ENCODE results near the gene LGALS1.
"Not testable (repeated sequence)": the region's sequence is repeated elsewhere in the genome, so short reads cannot be mapped to it uniquely, and the experiment has no call there.

The LGALS1 gene

DNA sequence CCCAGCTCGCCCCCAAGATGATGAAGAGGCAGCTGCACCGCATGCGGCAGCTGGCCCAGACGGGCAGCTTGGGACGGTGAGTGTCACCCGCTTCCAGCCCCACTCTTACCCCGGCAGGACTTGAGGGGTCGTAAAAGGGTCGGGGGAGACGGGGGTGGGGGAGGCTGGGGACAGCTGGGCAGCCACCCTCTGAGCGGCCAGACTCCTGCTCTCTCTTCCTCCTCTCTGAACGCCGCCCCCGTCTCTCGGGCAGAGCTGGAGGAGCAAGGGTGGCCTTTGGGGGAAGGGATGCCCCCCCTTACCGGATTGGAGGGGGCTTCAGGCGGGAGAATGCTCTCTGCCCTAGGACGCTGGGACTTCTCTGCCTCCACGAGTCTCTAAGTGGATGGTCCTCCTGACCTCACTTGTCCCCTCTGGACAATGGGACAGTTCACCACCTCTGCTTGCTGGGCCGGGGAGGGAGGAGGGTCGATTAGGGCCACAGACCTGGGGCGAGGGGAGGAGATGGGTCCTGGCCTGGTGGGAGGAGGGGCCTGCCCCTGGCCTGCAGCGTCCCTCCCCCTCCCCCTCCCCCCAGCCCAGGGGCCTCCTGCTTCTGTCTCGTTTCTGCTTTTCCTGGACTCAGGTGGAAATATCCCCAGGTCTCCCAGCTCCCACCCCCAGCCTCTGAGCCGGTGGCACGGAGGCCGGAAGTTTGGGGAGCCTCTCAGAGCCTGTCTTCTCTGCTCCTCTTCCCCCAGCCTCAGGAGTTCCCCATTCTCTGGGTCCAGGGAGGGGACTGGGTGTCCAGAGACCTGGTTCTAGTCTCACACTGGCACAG, 35.5 kb upstream of the LGALS1 start:
- DNase-seq = peak; percentile 44

DNA sequence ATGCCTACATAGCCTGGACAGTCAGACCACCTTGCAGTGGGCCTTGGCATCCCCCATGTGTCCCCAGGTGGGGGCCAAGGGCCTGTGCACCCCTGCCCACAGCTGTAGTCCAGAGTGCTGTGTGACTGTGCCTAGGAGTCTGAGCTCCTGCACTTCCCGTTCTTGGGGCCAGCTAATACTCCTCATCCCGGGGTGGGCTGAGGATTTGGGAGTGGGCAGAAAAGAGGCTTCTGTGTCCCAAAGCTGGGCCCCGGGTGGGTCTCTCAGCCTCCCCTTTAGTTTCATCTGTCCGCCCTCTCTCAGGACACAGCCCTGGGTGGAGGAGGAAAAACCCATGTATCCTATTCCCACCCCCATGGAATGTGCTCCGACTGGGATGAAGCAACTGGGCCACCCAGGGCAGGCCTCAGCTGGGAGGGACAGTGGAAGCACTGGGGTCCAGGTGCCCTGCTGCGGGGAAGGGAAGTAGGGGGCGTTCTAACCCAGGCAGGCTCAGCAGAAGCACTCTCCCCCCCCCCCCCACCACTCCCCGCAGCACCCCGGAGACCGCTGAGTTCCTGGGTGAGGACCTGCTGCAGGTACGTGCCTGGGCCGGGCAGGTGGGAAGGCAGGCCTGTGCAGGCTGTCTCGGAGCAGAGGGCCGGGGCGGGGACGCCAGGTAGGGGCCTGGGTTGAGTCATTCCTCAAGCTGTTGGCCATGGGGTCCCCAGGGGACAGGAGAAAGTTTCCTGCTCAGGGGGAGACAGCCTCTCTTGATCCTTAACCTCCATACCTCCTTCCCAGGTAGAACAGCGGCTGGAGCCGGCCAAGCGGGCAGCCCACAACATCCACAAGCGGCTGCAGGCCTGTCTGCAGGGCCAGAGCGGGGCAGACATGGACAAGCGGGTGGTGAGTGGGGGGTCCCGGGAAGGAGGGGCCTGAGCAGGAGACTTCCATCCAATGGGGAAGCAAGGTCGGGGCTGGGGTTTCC, 34.6 kb upstream of the LGALS1 start:
- no peak for DNase-seq

GRCh38 chr22:37641561-37641949, 33.9 kb upstream of the LGALS1 start:
- no peak for DNase-seq

DNA sequence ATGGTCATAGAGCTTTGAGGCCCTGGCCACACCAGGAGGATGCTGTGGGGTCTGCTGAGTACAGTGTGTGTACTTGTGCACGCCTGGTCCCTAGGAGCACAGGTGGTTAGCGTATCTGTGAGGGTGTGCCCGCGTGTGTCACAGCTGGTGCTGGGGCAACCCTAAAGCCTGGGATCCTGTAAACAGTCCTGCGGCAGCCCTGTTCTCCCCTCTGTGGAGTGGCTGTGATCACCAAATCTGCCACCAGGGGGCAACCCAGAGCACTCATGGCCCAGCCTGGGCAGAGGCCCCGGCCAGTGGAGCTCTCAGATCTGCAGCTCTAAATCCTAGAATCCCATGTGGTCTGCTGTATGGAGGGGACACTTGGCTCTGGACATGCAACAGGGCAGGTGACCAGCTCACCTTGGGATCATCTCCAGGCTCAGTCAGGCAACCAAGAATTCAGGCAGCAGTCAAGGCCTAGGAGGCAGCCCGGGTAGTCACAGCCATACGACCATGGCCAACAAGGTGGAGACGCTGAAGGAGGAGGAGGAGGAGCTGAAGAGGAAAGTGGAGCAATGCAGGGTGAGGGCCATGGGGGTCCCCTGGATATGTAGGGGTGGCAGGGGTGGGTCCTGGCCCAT, 32.1 kb upstream of the LGALS1 start:
- DNase-seq = peak; percentile 69

- no peak for DNase-seq
These were observed 28.1 kb upstream of the LGALS1 start for GRCh38 chr22:37647317-37647716.

- no peak for DNase-seq
These were observed 27.5 kb upstream of the LGALS1 start for GRCh38 chr22:37647928-37648327.

DNA sequence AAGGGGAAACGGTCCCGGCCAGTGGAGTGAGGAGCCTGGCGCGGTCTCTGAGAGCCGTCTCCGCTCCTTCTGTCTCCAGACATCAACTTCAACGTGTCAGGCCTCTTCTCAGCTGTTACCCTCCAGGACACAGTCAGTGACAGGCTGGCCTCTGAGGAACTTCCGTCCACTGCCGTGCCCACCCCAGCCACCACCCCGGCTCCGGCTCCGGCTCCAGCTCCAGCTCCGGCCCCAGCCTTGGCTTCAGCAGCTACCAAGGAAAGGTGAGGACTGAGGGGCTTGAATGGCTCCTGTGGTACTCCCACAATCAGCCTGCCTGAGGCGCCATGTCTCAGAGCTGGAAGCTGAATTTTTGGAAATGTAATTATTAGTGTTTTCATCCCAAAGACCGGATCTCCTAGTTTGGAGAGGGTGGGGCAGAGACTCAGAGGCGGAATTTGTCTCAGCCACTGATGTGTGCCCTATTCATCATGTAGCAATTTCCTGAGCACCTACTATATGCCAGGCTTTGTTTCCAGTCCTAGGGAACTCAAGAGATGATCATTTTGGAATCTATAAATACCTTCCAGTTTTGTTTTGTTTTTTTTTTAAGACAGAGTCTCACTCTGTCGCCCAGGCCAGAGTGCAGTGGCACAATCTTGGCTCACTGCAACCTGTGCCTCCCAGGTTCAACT, 24.8 kb upstream of the LGALS1 start:
- DNase-seq = no peak

- no peak for DNase-seq
These were observed 20.7 kb upstream of the LGALS1 start for GRCh38 chr22:37654563-37655251.

- DNase-seq = no peak
These were observed 20.2 kb upstream of the LGALS1 start for GRCh38 chr22:37655252-37655563.

DNA sequence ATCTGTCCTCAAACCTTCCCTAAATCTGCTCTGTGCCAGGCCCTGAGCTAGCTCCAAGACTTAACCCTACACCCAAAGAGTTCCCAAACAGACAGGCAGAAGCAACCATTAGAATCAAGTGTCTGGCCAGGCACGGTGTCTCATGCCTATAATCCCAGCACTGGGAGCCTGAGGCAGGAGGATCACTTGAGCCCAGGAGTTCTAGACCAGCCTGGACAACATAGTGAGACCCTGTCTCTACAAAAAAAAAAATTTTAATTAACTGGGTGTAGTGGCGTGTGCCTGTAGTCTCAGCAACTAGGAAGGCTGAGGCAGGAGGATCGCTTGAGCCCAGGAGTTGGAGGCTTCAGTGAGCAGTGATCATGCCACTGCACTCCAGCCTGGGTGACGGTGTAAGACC, 18.9 kb upstream of the LGALS1 start:
- not testable (repeated sequence) for DNase-seq

DNA sequence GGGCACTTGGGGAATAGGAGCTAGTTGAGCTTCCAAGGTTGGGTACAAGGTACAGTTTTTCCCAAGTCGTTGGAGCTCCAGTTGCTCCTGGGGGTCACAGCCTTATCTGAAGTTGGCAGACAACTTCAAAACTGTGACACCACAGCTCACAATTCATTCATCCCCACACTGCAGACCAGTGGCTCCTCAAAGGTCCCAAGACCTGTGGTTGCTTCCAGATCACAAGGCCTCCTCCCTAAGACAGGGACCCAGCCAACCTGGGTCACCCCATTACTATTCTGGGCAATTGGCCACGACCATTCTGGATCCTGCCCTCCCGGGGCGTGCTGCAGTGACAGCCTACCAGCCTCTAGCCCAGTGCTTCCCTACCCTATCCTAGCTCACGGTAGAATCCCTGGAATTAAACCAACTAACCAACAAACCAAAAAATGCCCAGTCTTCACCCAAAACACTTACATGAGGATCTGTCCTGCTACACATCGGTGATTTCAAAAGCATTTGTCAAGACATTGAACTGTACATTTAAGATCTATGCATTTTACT, 17.8 kb upstream of the LGALS1 start:
- peak; percentile 56 for DNase-seq

DNA sequence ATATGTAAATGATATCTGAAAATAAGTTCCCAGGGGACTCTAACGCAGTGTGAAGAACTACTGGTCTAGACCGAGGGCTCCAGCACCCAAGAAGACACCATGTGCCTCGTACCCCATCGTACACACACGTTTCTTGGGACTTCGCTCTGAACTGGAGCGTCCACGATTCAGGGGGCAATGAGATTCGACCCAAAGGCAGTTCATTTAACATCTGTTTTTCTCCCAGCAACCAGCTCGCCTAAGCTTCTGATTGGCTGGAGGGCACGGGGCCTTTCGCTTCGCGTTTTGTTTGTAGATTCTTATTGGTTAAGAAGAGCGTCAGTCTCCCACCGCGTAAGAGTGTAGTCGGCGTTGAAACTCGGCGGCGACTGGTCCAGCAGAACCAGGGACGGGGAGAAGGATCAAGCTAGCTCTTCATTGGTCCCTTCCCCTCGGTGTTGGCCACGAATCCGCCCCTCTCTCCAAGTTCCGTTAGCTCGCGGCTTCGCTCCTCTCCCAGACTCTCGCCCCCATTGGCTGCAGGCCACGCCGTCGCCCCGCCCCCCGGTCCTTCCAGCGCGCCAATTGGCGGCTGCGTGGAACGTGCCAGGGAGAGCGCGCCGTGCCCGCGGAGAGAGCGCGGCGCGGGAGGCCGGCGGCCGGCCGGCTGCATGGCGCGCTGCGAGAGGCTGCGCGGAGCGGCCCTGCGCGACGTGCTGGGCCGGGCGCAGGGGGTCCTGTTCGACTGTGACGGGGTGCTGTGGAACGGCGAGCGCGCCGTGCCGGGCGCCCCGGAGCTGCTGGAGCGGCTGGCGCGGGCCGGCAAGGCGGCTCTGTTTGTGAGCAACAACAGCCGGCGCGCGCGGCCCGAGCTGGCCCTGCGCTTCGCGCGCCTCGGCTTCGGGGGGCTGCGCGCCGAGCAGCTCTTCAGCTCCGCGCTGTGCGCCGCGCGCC, 17.0 kb upstream of the LGALS1 start, which contains the start of gene PDXP:
Gene PDXP, plus strand, starts transcription at position 591 of the 933 bp plus-strand sequence. Its CDS starts 60 bp downstream, at position 651.
- DNase-seq = peak; percentile 100

DNA sequence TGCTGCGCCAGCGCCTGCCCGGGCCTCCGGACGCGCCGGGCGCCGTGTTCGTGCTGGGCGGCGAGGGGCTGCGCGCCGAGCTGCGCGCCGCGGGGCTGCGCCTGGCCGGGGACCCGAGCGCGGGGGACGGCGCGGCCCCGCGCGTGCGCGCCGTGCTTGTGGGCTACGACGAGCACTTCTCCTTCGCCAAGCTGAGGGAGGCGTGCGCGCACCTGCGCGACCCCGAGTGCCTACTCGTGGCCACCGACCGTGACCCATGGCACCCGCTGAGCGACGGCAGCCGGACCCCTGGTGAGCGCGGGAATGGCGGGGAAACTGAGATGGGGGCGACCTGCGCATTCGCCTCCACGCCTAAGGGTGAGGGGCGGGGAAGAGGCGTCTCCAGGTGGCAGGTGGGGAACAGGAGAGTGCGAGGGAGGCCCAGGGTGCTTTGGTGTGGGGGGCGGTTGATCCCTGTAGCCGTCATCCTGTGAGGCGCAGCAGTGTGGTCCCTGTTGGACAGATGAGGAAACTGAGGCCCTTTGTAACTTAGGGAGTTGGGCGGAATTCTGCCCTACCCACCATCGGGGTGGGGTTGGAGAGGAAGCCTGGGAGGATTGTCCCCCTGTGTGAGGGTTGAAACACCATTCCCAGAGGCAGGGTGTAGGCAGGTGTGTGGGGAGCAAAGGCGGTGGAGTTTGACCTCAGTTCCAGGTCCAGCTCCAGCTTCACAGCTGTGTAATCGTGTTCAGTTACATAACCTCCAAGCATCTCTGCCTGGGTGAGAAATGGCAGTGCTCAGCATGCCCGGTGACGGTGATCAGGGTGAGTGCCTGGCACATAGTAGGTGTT, 16.2 kb upstream of the LGALS1 start:
- peak; percentile 75 for DNase-seq

DNA sequence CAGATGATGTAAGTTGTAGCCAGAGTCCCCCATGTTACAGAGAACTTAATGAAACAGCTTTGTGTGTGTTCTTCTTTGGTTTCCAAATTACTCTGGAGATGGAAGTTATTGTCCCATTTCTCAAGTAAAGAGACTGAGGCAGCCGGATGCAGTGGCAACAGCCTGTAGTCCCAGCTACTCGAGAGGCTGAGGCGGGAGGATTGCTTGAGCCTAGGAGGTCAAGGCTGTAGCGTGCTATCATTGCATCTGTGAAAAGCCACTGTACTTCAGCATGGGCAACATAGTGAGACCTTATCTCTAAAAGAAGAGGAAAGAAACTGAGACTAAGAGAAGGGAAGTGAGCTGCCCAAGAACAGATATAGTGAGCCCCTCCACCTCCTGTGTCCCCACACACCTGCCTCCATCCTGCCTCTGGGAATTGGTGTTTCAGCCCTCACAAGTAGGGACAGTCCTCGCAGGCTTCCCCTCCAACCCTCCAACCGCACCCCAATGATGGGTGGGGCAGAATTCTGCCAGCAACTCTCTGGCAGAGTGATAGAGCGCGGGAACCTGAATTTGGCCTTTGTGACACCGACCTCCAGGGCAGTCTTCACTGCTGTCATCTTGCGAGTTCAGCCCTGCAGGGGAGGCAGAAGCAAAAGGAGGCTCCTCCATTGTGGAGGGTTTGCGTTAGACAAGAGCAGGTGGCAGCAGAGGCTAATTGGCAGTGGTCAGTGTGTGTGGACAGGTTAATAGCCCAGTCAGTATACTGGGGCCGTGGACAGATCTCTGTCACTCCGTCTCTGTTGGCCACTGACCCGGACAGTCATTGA, 15.3 kb upstream of the LGALS1 start:
- DNase-seq = peak; percentile 38

GRCh38 chr22:37660709-37661045, 14.8 kb upstream of the LGALS1 start:
- no peak for DNase-seq

DNA sequence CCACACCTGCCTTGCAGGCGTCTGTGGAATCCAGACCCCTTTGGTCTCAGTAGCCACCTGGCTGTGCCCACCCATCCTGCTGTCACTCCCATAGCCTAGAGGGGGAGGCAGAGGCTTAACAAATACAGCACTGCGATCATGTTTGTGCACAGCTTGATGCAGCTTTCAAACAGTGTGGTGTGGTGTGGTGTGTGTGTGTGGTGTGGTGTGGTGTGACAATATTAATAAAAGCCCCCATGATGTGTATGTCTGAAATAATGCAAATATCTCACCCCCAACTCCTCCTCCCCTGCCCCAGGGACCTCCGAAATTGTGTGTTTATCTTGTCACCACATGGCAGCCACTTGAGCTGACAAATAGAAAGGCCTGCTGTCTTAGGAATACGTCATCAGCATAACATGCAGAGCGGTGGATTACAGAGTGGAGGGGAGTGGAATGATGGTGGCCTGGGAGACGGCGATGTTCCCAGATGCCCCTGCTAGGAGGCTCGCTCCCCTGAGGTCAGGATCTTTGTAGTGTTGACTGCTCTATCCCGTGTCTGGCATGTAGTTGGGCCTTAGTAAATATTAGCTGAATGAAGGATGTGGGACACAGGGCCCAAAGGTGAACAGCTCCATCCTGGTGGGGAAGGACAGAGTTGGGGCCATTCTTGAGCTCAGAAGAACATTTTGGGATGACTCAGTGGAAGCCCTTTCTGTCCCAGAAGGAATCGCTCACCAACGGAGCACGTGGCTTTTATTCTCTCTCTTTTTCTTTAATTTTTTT, 14.1 kb upstream of the LGALS1 start:
- DNase-seq = peak; percentile 94

DNA sequence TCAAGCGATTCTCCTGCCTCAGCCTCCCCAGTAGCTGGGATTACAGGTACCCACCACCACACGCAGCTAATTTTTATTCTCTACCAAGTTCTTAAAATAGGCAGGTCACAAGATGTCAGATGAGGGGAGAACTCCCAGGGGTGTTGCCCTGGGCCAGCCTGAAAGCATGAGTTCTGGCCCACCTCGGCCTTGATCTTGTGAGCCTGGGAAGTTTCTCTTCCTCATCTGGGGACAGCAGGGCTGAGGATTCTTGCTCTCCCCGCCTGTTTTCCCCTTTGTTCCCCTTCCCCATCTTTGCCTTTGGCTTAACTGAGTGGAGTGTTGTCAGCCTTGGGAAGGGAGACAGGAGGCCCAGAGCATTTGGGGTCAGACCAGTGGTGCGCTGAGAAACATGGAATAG, 13.4 kb upstream of the LGALS1 start:
- DNase-seq = no peak

GRCh38 chr22:37663521-37664140, 11.8 kb upstream of the LGALS1 start:
- no peak for DNase-seq

Data from NCI-H69 (cell line).